GM19372 (cell line): Measurements from ENCODE around the gene BOLA1.
A peak's percentile ranks its signal among the peaks of the same experiment; 100 is the strongest.
"Not testable (repeated sequence)": the region's sequence is repeated elsewhere in the genome, so short reads cannot be mapped to it uniquely, and the experiment has no call there.

ENCODE experiments used
- ATAC-seq: cut with Tn5 transposase; IDR thresholded peaks from one replicate; pipeline ENCODE4 v1.9.1; 2021; ENCODE audit warnings: mild to moderate bottlenecking, low read depth, moderate library complexity; ENCODE audit not compliant: unreplicated experiment

Gene BOLA1

GRCh38 chr1:149927563-149928400 lies 28.4 kb downstream of the BOLA1 start, which contains the start of gene SF3B4:
TSS of gene SF3B4 (minus strand) at chr1:149927803. CDS start at chr1:149927759, 44 bp downstream.
- ATAC-seq = peak; percentile 96

GRCh38 chr1:149928401-149928724 lies 29.0 kb downstream of the BOLA1 start:
- ATAC-seq = no peak

- no peak for ATAC-seq
Observed at GRCh38 chr1:149929856-149930255, 30.5 kb downstream of the BOLA1 start.

- ATAC-seq = no peak
Observed at GRCh38 chr1:149931212-149931790, 31.9 kb downstream of the BOLA1 start.

GRCh38 chr1:149932474-149932873 lies 33.1 kb downstream of the BOLA1 start:
- ATAC-seq = no peak

GRCh38 chr1:149933208-149933607 lies 33.8 kb downstream of the BOLA1 start:
- ATAC-seq = no peak

- ATAC-seq = no peak
Observed at GRCh38 chr1:149934356-149934755, 35.0 kb downstream of the BOLA1 start.

GRCh38 chr1:149936170-149936991 lies 37.0 kb downstream of the BOLA1 start, which contains the start of gene MTMR11:
TSS of gene MTMR11 (minus strand) at chr1:149936879. CDS start at chr1:149936647, 232 bp downstream.
- no peak for ATAC-seq

- no peak for ATAC-seq
Observed at GRCh38 chr1:149936992-149937705, 37.8 kb downstream of the BOLA1 start.

- no peak for ATAC-seq
Observed at GRCh38 chr1:149937759-149938158, 38.4 kb downstream of the BOLA1 start.

GRCh38 chr1:149938668-149939003 lies 39.3 kb downstream of the BOLA1 start:
- ATAC-seq = not testable (repeated sequence)

- no peak for ATAC-seq
Observed at GRCh38 chr1:149940427-149940826, 41.1 kb downstream of the BOLA1 start.

GRCh38 chr1:149942207-149942606 lies 42.8 kb downstream of the BOLA1 start:
- no peak for ATAC-seq

GRCh38 chr1:149942885-149943284 lies 43.5 kb downstream of the BOLA1 start:
- ATAC-seq = no peak

- no peak for ATAC-seq
Observed at GRCh38 chr1:149945206-149945605, 45.8 kb downstream of the BOLA1 start.

- no peak for ATAC-seq
Observed at GRCh38 chr1:149949911-149950310, 50.5 kb downstream of the BOLA1 start.
